Neural progenitor cell (in vitro differentiated cells): ENCODE results near the gene MMP27.

Experiments
- EZH2 ChIP-seq: fragments of 200-600 bp; sonication (generic); IDR thresholded peaks from 2 replicates; pipeline ENCODE4 v1.6.1; 2017; ENCODE audit warnings: antibody characterized with exemption, mild to moderate bottlenecking, moderate library complexity
- TF ChIP-seq, protein P1 (sequence below): fragments of 200-600 bp; sonication (generic); IDR thresholded peaks from 2 replicates; pipeline ENCODE4 v1.5.1; 2017; ENCODE audit warnings: antibody characterized with exemption, mild to moderate bottlenecking

DNA sequence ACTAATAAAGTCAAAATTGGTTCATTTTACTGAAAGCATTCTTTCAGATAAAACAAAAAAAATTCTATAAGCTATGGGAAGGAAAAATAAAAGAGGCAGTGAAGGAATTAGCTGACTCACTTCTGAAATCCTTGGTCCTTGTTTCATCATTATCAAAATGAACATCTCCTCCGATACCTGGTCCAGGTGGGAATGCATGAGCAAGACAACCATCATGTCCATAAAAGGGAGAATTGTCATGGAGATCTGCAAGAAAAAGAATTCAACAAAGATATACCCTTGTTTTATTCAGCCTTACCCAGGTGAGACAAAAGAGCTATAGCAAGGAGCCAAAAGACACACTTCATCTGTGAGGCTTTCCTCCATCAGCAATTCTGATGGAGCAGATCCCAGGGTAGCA, 47.7 kb upstream of the MMP27 start:
- TF ChIP-seq, protein P1, sequence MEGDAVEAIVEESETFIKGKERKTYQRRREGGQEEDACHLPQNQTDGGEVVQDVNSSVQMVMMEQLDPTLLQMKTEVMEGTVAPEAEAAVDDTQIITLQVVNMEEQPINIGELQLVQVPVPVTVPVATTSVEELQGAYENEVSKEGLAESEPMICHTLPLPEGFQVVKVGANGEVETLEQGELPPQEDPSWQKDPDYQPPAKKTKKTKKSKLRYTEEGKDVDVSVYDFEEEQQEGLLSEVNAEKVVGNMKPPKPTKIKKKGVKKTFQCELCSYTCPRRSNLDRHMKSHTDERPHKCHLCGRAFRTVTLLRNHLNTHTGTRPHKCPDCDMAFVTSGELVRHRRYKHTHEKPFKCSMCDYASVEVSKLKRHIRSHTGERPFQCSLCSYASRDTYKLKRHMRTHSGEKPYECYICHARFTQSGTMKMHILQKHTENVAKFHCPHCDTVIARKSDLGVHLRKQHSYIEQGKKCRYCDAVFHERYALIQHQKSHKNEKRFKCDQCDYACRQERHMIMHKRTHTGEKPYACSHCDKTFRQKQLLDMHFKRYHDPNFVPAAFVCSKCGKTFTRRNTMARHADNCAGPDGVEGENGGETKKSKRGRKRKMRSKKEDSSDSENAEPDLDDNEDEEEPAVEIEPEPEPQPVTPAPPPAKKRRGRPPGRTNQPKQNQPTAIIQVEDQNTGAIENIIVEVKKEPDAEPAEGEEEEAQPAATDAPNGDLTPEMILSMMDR: no peak
- no peak for TF ChIP-seq EZH2
